NB4 (cell line): ENCODE results near the gene FAM170B.

Experiments
- POLR2A ChIP-seq: IDR thresholded peaks from 2 replicates; pipeline ENCODE4 v1.6.1; 2011; ENCODE audit warnings: mild to moderate bottlenecking; ENCODE audit not compliant: insufficient read length; ENCODE audit errors: extremely low read depth
- TF ChIP-seq, protein P1 (sequence below): IDR thresholded peaks from one replicate; pipeline ENCODE4 v1.5.1; 2012; ENCODE audit warnings: low read depth, low read length

DNA sequence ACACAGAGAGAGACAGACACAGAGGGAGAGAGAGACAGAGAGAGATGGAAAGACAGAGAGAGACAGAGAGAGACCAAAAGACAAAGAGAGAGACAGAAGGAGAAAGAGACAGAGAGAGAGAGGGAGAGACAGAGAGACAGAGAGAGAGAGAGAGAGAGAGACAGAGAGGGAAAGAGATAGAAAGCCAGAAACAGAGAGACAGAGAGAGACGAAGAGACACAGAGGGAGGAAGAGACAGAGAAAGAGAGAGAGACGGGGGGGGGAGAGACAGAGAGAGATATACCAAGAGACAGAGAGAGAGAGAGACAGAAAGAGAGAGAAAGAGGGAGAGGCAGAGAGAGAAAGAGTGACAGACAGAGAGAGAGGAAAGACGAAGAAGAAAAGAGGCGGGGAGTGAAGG lies 28.7 kb downstream of the FAM170B start:
- TF ChIP-seq, protein P1, sequence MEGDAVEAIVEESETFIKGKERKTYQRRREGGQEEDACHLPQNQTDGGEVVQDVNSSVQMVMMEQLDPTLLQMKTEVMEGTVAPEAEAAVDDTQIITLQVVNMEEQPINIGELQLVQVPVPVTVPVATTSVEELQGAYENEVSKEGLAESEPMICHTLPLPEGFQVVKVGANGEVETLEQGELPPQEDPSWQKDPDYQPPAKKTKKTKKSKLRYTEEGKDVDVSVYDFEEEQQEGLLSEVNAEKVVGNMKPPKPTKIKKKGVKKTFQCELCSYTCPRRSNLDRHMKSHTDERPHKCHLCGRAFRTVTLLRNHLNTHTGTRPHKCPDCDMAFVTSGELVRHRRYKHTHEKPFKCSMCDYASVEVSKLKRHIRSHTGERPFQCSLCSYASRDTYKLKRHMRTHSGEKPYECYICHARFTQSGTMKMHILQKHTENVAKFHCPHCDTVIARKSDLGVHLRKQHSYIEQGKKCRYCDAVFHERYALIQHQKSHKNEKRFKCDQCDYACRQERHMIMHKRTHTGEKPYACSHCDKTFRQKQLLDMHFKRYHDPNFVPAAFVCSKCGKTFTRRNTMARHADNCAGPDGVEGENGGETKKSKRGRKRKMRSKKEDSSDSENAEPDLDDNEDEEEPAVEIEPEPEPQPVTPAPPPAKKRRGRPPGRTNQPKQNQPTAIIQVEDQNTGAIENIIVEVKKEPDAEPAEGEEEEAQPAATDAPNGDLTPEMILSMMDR = no peak
- no peak for TF ChIP-seq POLR2A
